Mononuclear cell (primary cell): ENCODE data around the gene ZBED4. TPM values are rescaled to one million over a fixed set of nuclear protein-coding genes. Genes with fewer than 3 reads are reported as not detected.

Source experiments
- H3K27me3 ChIP-seq: 2 replicates; pipeline ENCODE4 v1.6.0; 2011; ENCODE audit warnings: low read length, control low read depth; ENCODE audit not compliant: insufficient read depth
- H3K4me1 ChIP-seq: 2 replicates; pipeline ENCODE4 v1.5.1; 2011; ENCODE audit warnings: mild to moderate bottlenecking, low read length, control low read depth; ENCODE audit not compliant: insufficient read depth
- H3K4me3 ChIP-seq: 2 replicates; pipeline ENCODE4 v1.5.1; 2011; ENCODE audit warnings: mild to moderate bottlenecking, low read length, moderate library complexity
- H3K9me3 ChIP-seq: 2 replicates; pipeline ENCODE4 v1.5.1; 2011; ENCODE audit warnings: low read depth, mild to moderate bottlenecking, control low read depth, low read length
- total RNA-seq: library from RNA; depleted of rRNA; stranded (reverse); fragments of >200 nt; gene quantifications from one replicate; pipeline ENCODE4 v1.2.3, GENCODE V29; 2012

ZBED4 gene
- total RNA-seq, 1 donor: 20.8 TPM

- Histone ChIP-seq H3K9me3 (no peaks in the 10 kb centered on the region), H3K27me3 (no peaks in the 10 kb centered on the region), H3K4me1 (peaks cover 65% of the 10 kb centered on the region), H3K4me3 (no peak overlapping the region)
These were observed 79.9 kb downstream of the ZBED4 start for GRCh38 chr22:49933236-49934159.

DNA sequence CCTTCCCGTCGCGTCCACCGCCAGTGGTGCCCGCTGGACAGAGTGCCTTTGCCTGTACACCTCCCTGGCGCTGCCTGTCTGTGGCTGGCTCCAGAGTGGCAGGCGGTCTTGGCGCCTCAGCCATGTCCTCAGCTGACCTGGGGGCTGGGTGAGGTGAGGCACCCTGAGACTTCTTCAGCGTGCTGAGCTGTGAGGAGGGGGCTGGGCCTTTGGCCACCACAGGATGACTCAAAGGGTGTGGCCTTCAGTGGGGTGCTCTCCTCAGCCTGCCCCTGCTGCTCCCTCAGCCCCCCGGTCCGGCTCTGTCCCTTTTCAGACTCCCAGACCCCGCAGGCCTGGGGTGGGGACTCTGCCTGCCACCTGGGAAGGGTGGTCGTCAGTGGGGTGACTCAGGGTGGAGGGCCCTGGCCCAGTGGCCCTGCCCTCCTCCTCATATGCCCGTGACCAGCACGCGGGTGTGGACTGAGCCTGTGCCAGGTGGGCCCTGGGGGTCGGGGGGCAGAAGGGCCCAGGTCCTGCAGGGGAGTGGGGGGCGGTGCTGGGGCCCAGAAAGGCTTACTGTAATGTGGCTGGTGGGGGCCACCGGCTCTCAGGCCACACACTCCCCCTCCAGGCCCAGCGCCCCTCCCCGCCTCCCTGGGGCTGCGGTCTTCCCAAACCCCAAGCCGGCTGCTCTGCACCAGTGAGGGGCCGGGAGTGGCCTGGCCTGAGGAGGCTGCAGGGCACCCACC, 80.7 kb downstream of the ZBED4 start:
- H3K4me1 ChIP-seq: peaks cover 65% of the 10 kb centered on the region
- H3K27me3 ChIP-seq: no peaks in the 10 kb centered on the region
- H3K9me3 ChIP-seq: no peaks in the 10 kb centered on the region
- H3K4me3 ChIP-seq: peak overlapping the region; percentile 57

- peak overlapping the region; percentile 57 for H3K4me3 ChIP-seq
- H3K4me1 ChIP-seq: peaks cover 60% of the 10 kb centered on the region
- no peaks in the 10 kb centered on the region for H3K27me3 ChIP-seq
- H3K9me3 ChIP-seq: no peaks in the 10 kb centered on the region
These were observed 81.4 kb downstream of the ZBED4 start for GRCh38 chr22:49934891-49935557.

DNA sequence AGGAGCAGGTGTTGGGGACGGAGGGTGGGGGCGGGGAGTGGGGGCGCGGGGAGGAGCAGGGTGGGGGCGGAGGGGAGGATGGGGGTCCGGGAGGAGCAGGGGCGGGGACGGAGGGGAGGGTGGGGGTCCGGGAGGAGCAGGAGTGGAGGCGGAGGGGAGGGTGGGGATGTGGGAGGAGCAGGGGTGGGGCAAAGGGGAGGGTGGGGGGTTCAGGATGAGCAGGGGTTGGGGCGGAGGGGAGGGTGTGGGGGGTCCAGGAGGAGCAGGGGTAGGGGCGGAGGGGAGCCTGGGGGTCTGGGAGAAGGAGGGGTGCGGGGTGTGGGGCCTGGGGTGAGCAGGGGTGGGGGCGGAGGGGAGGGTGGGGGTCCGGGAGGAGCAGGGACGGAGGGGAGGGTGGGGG, 81.9 kb downstream of the ZBED4 start:
- Histone ChIP-seq H3K27me3 (no peaks in the 10 kb centered on the region), H3K9me3 (no peaks in the 10 kb centered on the region), H3K4me1 (peaks cover 54% of the 10 kb centered on the region), H3K4me3 (no peak overlapping the region)

DNA sequence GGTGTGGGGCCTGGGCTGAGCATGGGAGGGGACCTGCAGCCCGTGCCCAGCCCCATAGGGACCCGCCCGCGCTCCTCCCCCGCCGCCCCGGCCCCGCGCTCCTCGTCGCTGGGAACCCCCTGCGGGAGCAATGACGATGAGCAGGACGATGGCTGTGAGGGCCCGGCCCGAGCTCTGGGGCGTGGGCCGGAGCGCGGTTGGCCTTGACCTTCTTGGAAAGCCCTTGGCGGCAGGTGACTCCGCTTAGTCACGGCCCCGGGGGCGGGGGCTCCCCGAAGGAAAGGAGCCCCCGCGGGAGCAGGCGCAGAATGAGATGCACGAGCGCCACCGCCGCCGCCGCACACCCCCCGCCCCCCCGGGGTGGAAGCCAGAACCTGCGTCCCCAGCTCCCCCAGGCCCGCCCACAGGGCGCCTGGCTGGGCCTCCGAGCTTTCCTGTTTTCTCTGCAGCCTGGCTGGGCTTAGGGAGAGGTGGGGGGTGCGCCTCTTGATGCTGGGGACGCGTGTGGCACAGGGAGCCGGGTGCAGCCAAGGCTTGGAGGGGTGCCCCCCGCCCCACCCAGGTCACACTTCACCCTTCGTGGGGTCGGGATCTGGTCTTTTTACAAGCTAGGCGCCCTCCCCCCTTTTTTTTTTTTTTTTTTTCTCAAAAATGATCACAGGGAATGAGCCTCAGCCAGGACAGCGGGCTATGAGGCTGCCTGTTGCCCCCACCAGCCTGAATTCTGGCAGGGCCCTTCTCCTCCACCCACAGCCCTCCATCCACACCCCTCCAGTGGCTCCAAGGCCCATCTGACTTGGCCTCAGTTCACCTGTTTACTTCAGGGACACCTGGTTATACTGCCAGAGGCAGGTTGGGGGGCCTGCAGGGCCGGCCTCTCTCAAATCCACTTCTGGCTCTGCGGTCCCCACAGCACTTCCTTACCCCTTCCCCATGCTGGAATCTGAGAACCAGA, 82.7 kb downstream of the ZBED4 start:
- peaks cover 47% of the 10 kb centered on the region for H3K4me1 ChIP-seq

DNA sequence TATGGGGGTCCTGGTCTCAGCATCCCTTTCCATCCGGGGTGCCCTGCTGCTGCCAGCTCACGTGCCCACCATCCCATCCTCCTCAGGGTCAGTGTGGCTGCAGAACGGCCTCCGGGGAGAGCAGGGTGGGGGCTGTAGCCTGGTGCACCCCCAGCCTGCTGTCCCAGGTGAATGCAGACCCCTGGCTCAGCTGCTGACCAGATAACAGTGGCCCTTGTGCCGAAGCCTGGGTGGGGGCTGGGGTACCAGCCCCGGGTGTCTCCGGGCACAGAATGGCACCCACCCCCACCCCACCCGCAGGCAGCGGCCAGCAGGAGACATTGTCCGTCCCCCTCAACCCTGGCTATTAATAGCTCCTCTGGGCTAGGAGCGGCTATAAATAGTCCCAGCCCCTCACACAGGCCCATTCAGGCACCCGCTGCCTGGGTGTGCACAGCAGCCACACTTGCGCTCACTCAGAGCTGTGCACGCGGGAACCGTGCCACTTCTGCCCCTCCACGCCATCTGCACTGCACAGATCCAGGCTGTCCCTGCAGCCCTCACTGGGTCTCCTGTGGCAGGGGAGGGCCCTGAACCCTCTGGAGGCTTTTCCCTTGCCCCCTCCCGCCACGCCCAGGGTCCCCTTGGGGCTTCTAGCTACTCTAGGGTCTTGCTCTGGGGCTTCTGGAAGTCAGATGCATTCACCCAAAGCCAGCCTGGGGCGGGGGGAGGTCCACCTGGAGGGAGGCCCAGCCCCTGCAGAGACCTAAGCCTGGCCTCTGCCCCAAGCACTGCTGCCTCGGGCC, 83.5 kb downstream of the ZBED4 start:
- peaks cover 41% of the 10 kb centered on the region for H3K4me1 ChIP-seq
- H3K4me3 ChIP-seq: no peak overlapping the region
- H3K27me3 ChIP-seq: no peaks in the 10 kb centered on the region
- no peaks in the 10 kb centered on the region for H3K9me3 ChIP-seq

More for the DNA sequence above, 82.7 kb downstream of the ZBED4 start:
- Histone ChIP-seq H3K27me3 (no peaks in the 10 kb centered on the region), H3K9me3 (no peaks in the 10 kb centered on the region), H3K4me3 (peak overlapping the region; percentile 20)

DNA sequence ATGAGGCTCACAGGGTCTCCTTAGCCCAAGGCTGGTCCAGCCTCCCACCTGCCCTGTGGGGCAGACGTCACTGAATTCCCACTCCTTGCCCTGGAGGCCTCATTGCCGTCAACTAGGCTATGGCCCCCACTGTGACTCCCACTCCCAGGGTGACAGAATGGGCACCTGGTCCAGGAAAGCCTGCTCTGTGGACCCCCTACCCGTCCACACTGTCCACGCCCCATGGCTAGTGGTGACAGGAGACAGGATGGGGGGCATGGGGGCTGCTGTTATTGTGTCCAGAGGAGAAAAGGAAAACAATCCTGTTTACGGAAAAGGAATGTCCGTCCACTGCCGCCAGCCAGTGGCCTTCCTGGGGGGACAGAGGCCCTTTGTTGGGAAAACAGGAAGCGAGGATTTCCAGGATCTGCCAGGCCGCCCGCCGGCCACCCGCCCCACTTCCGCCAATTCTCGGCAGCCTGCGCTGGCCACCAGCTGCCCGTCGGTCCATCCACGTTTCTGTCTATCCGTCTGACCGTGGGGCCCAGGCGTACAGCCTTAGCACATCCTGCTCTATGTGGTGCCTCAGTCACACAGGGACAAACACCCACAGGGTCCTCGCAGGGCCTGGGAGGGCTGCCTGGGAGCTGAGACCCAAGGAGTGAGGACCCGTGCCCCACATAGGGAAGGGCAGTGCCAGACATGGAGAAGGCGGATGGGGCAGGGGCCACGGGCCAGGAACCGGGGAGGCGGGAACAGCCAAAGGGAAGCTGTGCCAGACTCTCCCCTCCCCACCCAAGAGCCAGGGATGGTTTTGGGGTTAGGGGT, 84.3 kb downstream of the ZBED4 start:
- Histone ChIP-seq H3K4me1 (peaks cover 35% of the 10 kb centered on the region), H3K27me3 (no peaks in the 10 kb centered on the region), H3K4me3 (no peak overlapping the region), H3K9me3 (no peaks in the 10 kb centered on the region)

- H3K9me3 ChIP-seq: no peaks in the 10 kb centered on the region
- H3K4me1 ChIP-seq: peaks cover 28% of the 10 kb centered on the region
- no peaks in the 10 kb centered on the region for H3K27me3 ChIP-seq
- no peak overlapping the region for H3K4me3 ChIP-seq
These were observed 85.0 kb downstream of the ZBED4 start for GRCh38 chr22:49938565-49939136.

Other genes with a start within 250 kb of the ZBED4 start
- gene BRD1, start 26.0 kb upstream of the ZBED4 start, total RNA-seq: 85.1 TPM
- gene ALG12, start 64.6 kb downstream of the ZBED4 start, total RNA-seq: 6.8 TPM
- 13.6 TPM for gene CRELD2, start 64.8 kb downstream of the ZBED4 start, total RNA-seq
- 172 TPM for gene PIM3, start 106.9 kb downstream of the ZBED4 start, total RNA-seq
- not detected for gene IL17REL, start 158.9 kb downstream of the ZBED4 start, total RNA-seq
- gene TTLL8, start 204.5 kb downstream of the ZBED4 start, total RNA-seq: not detected
- 2.8 TPM for gene MLC1, start 231.6 kb downstream of the ZBED4 start, total RNA-seq
- not detected for gene MOV10L1, start 236.2 kb downstream of the ZBED4 start, total RNA-seq